MM.1S (cell line): ENCODE measurements around the gene IL7R.
"Not testable (repeated sequence)": the region's sequence is repeated elsewhere in the genome, so short reads cannot be mapped to it uniquely, and the experiment has no call there.

ENCODE experiments used
- CTCF ChIP-seq: fragments of 300-600 bp; sonication (generic); IDR thresholded peaks from 2 replicates; pipeline ENCODE4 v1.5.1; 2016; ENCODE audit warnings: antibody characterized with exemption, low read length, mixed read lengths
- EZH2 ChIP-seq: fragments of 300-600 bp; sonication (generic); optimal IDR thresholded peaks from 2 replicates; pipeline ENCODE3; 2017; ENCODE audit warnings: low read depth, mild to moderate bottlenecking, antibody characterized with exemption, low read length, mixed read lengths
- EZH2phosphoT487 ChIP-seq: fragments of 300-600 bp; sonication (generic); IDR thresholded peaks from 2 replicates; pipeline ENCODE4 v1.6.1; 2018; ENCODE audit warnings: antibody characterized with exemption, low read length

- TF ChIP-seq CTCF, EZH2phosphoT487, EZH2: not testable (repeated sequence)
Observed at GRCh38 chr5:35856186-35856764, 416 bp upstream of the IL7R start.
